Measurements from ENCODE around the gene BEGAIN. TPM values are rescaled to one million over a fixed set of nuclear protein-coding genes. Genes with fewer than 3 reads are reported as not detected.
"Not testable (repeated sequence)": the region's sequence is repeated elsewhere in the genome, so short reads cannot be mapped to it uniquely, and the experiment has no call there.

Gene BEGAIN
- total RNA-seq, 3 donors from 2014 or later = 0.64 to 4.1 (median 2.0) TPM

GRCh38 chr14:100522616-100523099 lies 64.6 kb downstream of the BEGAIN start:
- Histone ChIP-seq H3K36me3 (peaks cover 4% of the 10 kb centered on the region), H3K4me1 (no peaks in the 10 kb centered on the region), H3K27me3 (no peaks in the 10 kb centered on the region), H3K27ac (no peak overlapping the region), H3K4me3 (no peak overlapping the region), H3K9me3 (no peaks in the 10 kb centered on the region)
- intact Hi-C loops (cut with DNase I; ENCODE audit: low total_unique reads) = no loop called here
- no peak for DNase-seq (ENCODE audit: low spot score in 2 of 2)
- TF ChIP-seq CTCF (IDR thresholded peaks at IDR 0.05) (no peak), POLR2A (IDR thresholded peaks at IDR 0.05) (no peak), POLR2AphosphoS5 (IDR thresholded peaks at IDR 0.05) (no peak)

- H3K4me3 ChIP-seq; H3K27me3 ChIP-seq; H3K27ac ChIP-seq; H3K4me1 ChIP-seq; intact Hi-C loops (cut with DNase I; ENCODE audit: low total_unique reads); H3K36me3 ChIP-seq; DNase-seq (ENCODE audit: low spot score in 2 of 2): not testable (repeated sequence)
- peaks cover 0 to 14% of the 10 kb centered on the region in 2 donors for H3K9me3 ChIP-seq
These were observed 81.2 kb downstream of the BEGAIN start for GRCh38 chr14:100506053-100506452.

- intact Hi-C loops (cut with DNase I; ENCODE audit: low total_unique reads) = no loop called here
- no peak overlapping the region for H3K27ac ChIP-seq
- no peak for DNase-seq (ENCODE audit: low spot score in 2 of 2)
- TF ChIP-seq CTCF (IDR thresholded peaks at IDR 0.05) (no peak), POLR2A (IDR thresholded peaks at IDR 0.05) (no peak), POLR2AphosphoS5 (IDR thresholded peaks at IDR 0.05) (no peak)
- H3K9me3 ChIP-seq = peaks cover 0 to 14% of the 10 kb centered on the region in 2 donors
- no peaks in the 10 kb centered on the region for H3K36me3 ChIP-seq
- no peaks in the 10 kb centered on the region for H3K27me3 ChIP-seq
- H3K4me3 ChIP-seq = no peak overlapping the region
- H3K4me1 ChIP-seq = no peaks in the 10 kb centered on the region
These were observed 82.7 kb downstream of the BEGAIN start for GRCh38 chr14:100504372-100505078.

- no peak for DNase-seq (ENCODE audit: low spot score in 2 of 2)
- intact Hi-C loops (cut with DNase I; ENCODE audit: low total_unique reads) = no loop called here
- no peaks in the 10 kb centered on the region for H3K36me3 ChIP-seq
- H3K4me3 ChIP-seq = no peak overlapping the region
- H3K27ac ChIP-seq = no peak overlapping the region
- TF ChIP-seq CTCF (IDR thresholded peaks at IDR 0.05) (no peak), POLR2A (IDR thresholded peaks at IDR 0.05) (no peak)
- no peaks in the 10 kb centered on the region for H3K27me3 ChIP-seq
- H3K9me3 ChIP-seq = peaks cover 0 to 14% of the 10 kb centered on the region in 2 donors
- H3K4me1 ChIP-seq = no peaks in the 10 kb centered on the region
These were observed 84.0 kb downstream of the BEGAIN start for GRCh38 chr14:100503251-100503650.

- H3K4me1 ChIP-seq = no peaks in the 10 kb centered on the region
- H3K27ac ChIP-seq = no peak overlapping the region
- no peak for TF ChIP-seq CTCF (IDR thresholded peaks at IDR 0.05)
- no peak for TF ChIP-seq POLR2AphosphoS5 (IDR thresholded peaks at IDR 0.05)
- DNase-seq (ENCODE audit: low spot score in 2 of 2) = no peak
- intact Hi-C loops (cut with DNase I; ENCODE audit: low total_unique reads) = no loop called here
- no peaks in the 10 kb centered on the region for H3K27me3 ChIP-seq
- H3K4me3 ChIP-seq = no peak overlapping the region
- H3K9me3 ChIP-seq = peaks cover 0 to 14% of the 10 kb centered on the region in 2 donors
- H3K36me3 ChIP-seq = no peaks in the 10 kb centered on the region
These were observed 84.5 kb downstream of the BEGAIN start for GRCh38 chr14:100502622-100503220.

All from breast epithelium (tissue), 4 donors.